ENCODE measurements around the gene OAT. TPM values are rescaled to one million over a fixed set of nuclear protein-coding genes. Genes with fewer than 3 reads are reported as not detected.

OAT gene
- total and polyA plus RNA-seq, 2 of the 4 experiments (the other 2 are of a cell fraction) = 110 to 152 TPM

DNA sequence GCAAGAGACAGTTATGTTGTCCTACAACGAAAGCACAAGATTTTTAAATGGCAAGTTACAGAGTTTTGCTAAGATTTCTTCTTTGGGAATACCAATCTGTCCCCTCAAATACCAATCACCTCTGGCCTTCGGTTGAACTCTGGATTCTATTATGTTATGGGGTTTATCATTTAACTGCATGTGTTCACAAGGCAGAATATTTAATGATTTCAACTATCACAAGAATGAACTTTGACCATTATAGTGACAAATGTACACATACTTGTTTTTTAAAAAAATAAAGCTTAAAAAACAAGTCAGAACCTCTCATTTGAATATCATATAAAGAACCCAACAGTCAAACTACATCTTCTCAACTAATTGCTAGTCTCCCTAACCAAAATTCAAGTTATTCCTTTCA is 11.3 kb downstream of the OAT start:
- intact Hi-C loops (cut with micrococcal nuclease) = no loop called here
- no peak overlapping the region for H3K9ac ChIP-seq (ENCODE audit: low read depth, low read length)
- TF ChIP-seq MXI1 (IDR thresholded peaks at IDR 0.05; ENCODE audit: borderline replicate concordance, low read depth, low read length) (no peak), SMC3 (IDR thresholded peaks at IDR 0.05; ENCODE audit: low read depth, low read length) (no peak), RFX5 (IDR thresholded peaks at IDR 0.05; ENCODE audit: low read depth, low read length) (no peak), BHLHE40 (IDR thresholded peaks at IDR 0.05; ENCODE audit: low read depth, low read length) (no peak), MAZ (IDR thresholded peaks at IDR 0.05; ENCODE audit: borderline replicate concordance, low read depth, low read length) (no peak), CHD1 (IDR thresholded peaks at IDR 0.05; ENCODE audit: low read depth, low read length) (no peak), NFE2L2 (IDR thresholded peaks at IDR 0.05; ENCODE audit: low read depth, low read length) (no peak), MAFK (IDR thresholded peaks at IDR 0.05; ENCODE audit: low read depth, low read length) (no peak), POLR2A (IDR thresholded peaks at IDR 0.05; ENCODE audit: low read depth, low read length) (no peak), RAD21 (IDR thresholded peaks at IDR 0.05; ENCODE audit: low read length) (no peak), CEBPB (IDR thresholded peaks at IDR 0.05; ENCODE audit: low read depth, low read length) (no peak), FOS (IDR thresholded peaks at IDR 0.05; ENCODE audit: low read depth, low read length) (no peak), RCOR1 (IDR thresholded peaks at IDR 0.05; ENCODE audit: insufficient replicate concordance, low read length) (no peak)
- TF ChIP-seq, protein P1, sequence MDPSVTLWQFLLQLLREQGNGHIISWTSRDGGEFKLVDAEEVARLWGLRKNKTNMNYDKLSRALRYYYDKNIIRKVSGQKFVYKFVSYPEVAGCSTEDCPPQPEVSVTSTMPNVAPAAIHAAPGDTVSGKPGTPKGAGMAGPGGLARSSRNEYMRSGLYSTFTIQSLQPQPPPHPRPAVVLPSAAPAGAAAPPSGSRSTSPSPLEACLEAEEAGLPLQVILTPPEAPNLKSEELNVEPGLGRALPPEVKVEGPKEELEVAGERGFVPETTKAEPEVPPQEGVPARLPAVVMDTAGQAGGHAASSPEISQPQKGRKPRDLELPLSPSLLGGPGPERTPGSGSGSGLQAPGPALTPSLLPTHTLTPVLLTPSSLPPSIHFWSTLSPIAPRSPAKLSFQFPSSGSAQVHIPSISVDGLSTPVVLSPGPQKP (IDR thresholded peaks at IDR 0.05; ENCODE audit: borderline replicate concordance, low read depth, low read length) = no peak
- TF ChIP-seq, protein P2, sequence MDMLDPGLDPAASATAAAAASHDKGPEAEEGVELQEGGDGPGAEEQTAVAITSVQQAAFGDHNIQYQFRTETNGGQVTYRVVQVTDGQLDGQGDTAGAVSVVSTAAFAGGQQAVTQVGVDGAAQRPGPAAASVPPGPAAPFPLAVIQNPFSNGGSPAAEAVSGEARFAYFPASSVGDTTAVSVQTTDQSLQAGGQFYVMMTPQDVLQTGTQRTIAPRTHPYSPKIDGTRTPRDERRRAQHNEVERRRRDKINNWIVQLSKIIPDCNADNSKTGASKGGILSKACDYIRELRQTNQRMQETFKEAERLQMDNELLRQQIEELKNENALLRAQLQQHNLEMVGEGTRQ (IDR thresholded peaks at IDR 0.05; ENCODE audit: low read depth, low read length) = no peak
- TF ChIP-seq, protein P3, sequence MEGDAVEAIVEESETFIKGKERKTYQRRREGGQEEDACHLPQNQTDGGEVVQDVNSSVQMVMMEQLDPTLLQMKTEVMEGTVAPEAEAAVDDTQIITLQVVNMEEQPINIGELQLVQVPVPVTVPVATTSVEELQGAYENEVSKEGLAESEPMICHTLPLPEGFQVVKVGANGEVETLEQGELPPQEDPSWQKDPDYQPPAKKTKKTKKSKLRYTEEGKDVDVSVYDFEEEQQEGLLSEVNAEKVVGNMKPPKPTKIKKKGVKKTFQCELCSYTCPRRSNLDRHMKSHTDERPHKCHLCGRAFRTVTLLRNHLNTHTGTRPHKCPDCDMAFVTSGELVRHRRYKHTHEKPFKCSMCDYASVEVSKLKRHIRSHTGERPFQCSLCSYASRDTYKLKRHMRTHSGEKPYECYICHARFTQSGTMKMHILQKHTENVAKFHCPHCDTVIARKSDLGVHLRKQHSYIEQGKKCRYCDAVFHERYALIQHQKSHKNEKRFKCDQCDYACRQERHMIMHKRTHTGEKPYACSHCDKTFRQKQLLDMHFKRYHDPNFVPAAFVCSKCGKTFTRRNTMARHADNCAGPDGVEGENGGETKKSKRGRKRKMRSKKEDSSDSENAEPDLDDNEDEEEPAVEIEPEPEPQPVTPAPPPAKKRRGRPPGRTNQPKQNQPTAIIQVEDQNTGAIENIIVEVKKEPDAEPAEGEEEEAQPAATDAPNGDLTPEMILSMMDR (conservative IDR thresholded peaks at IDR 0.05; ENCODE audit: low read depth, low read length) = no peak
- no peaks in the 10 kb centered on the region for H3K4me1 ChIP-seq (ENCODE audit: control insufficient read depth, insufficient read depth, low read length)
- peaks cover 33% of the 10 kb centered on the region for H3K36me3 ChIP-seq (ENCODE audit: control insufficient read depth, insufficient read depth, low read length)
- H4K20me1 ChIP-seq (ENCODE audit: insufficient read depth, low read length) = peaks cover under 1% of the 10 kb centered on the region; the same call in 1 of the 2 replicates
- no peak overlapping the region for H3K27ac ChIP-seq (ENCODE audit: insufficient read depth, low read length)
- no peak overlapping the region for H2BK5ac ChIP-seq (ENCODE audit: low read depth, low read length, poor library complexity, severe bottlenecking)
- no peak overlapping the region for H2AK5ac ChIP-seq (ENCODE audit: low read depth, low read length)
- peaks cover 5 to 6% of the 10 kb centered on the region in 2 experiments; a peak in 2 of 4 replicates for H3K79me1 ChIP-seq (ENCODE audit: low read depth in 1 of 2, low read length in 2 of 2)
- H3K9me1 ChIP-seq (ENCODE audit: insufficient read depth, low read length) = peaks cover under 1% of the 10 kb centered on the region; the same call in 1 of the 2 replicates
- no peaks in the 10 kb centered on the region for H3K9me3 ChIP-seq (ENCODE audit: control insufficient read depth, insufficient read depth, low read length)
- CTCF ChIA-PET = no interaction called here
- no peak overlapping the region for H3K4me3 ChIP-seq (ENCODE audit: insufficient read depth, low read depth, low read length)
- no peak overlapping the region for H3K56ac ChIP-seq (ENCODE audit: extremely low read depth, insufficient read depth, low read length)
- BruUV-seq (replicated peaks) = no TSS peak
- H2BK20ac ChIP-seq (ENCODE audit: low read depth, low read length) = no peak overlapping the region
- WGBS, 2 experiments (ENCODE audit: extremely low coverage in 2 of 2, insufficient read length in 1 of 2) = no CpG with 5 or more reads among the region's 2 CpGs
- no peak overlapping the region for H3K14ac ChIP-seq (replicated peaks; ENCODE audit: low read depth, low read length)
- no peak overlapping the region for H2BK120ac ChIP-seq (ENCODE audit: low read depth, low read length)
- H3K27me3 ChIP-seq (ENCODE audit: control insufficient read depth, insufficient read depth, low read length) = no peaks in the 10 kb centered on the region
- no peak overlapping the region for H2AK9ac ChIP-seq (replicated peaks; ENCODE audit: low read depth, low read length, poor library complexity)
- POLR2A ChIA-PET (ENCODE audit: unreplicated experiment) = no interaction called here
- dilution Hi-C loops (cut with HindIII; ENCODE audit: low sequenced_read_pairs, unreplicated experiment) = no loop called here
- H3K18ac ChIP-seq (ENCODE audit: low read depth, low read length) = no peak overlapping the region
- H3K23ac ChIP-seq (ENCODE audit: low read depth, low read length) = no peak overlapping the region
- ATAC-seq (ENCODE audit: low read depth) = no peak
- H3K4ac ChIP-seq (ENCODE audit: low read depth, low read length) = no peak overlapping the region
- H4K5ac ChIP-seq (ENCODE audit: low read depth, low read length) = no peak overlapping the region
- DNase-seq = no peak
- H4K8ac ChIP-seq (ENCODE audit: low read depth in 2 of 2, low read length in 2 of 2) = no peak overlapping the region
- in situ Hi-C loops (cut with MboI; ENCODE audit: low sequenced_read_pairs) = no loop called here
- no peak overlapping the region for H3K4me2 ChIP-seq (ENCODE audit: low read depth, low read length)
- H2BK15ac ChIP-seq (ENCODE audit: low read depth, low read length) = no peak overlapping the region
- H2AFZ ChIP-seq (replicated peaks; ENCODE audit: low read length, poor library complexity) = no peak overlapping the region
- H4K91ac ChIP-seq (ENCODE audit: insufficient read depth, low read depth, low read length) = no peak overlapping the region
